B cell (primary cell): Measurements from ENCODE around the gene HS6ST3. TPM values are rescaled to one million over a fixed set of nuclear protein-coding genes. Genes with fewer than 3 reads are reported as not detected.

ENCODE experiments used
- ATAC-seq: fragments of 200-7000 bp; cut with Tn5 transposase; one replicate; pipeline ENCODE4 v1.10.0; 2021; ENCODE audit warnings: low read depth, mild to moderate bottlenecking, moderate number of reproducible peaks, moderate library complexity
- CTCF ChIA-PET: fragments of 350-600 bp; sonication (Branson Sonifier 250); formaldehyde crosslinking; loops from one replicate; lab custom pipeline; 2021; ENCODE audit warnings: antibody characterized with exemption, inconsistent platforms; lab: Charles Lee
- POLR2A ChIA-PET: fragments of 350-600 bp; sonication (Branson Sonifier 250); formaldehyde crosslinking; loops from one replicate; lab custom pipeline; 2021; ENCODE audit warnings: antibody characterized with exemption; lab: Charles Lee
- DNase-seq: peaks from one replicate; pipeline ENCODE4 v3.0.0; 2013
- H2AFZ ChIP-seq: 2 replicates; pipeline ENCODE4 v1.6.1; 2012; ENCODE audit warnings: mild to moderate bottlenecking, low read depth, low read length; ENCODE audit not compliant: insufficient read depth, poor library complexity, severe bottlenecking
- H3K27ac ChIP-seq, 2 donors: 1 replicate in 1 of 2; 2 replicates in 1 of 2; pipeline ENCODE4 v1.5.1; 2012 to 2013; ENCODE audit warnings: low read length in 2 of 2, mild to moderate bottlenecking in 2 of 2, moderate library complexity in 1 of 2
- H3K27me3 ChIP-seq, 4 experiments: fragments of 200-600 bp in 1 of 4; sonication (generic) in 1 of 4; replicated peaks in 1 of 4; 1 replicate in 2 of 4; 2 replicates in 2 of 4; pipeline versions ENCODE4 v1.6.1 to v1.7.0; 2013 to 2016; ENCODE audit warnings: low read length in 3 of 4, mild to moderate bottlenecking in 2 of 4, mixed read lengths in 1 of 4, moderate library complexity in 1 of 4; ENCODE audit not compliant: insufficient read depth in 4 of 4, control insufficient read depth in 3 of 4; ENCODE audit errors: control extremely low read depth in 1 of 4
- H3K36me3 ChIP-seq, 2 experiments: replicated peaks in 1 of 2; 1 replicate in 1 of 2; 2 replicates in 1 of 2; pipeline versions ENCODE4 v1.6.1 to v1.7.1; 2013; ENCODE audit warnings: low read length in 1 of 2; ENCODE audit not compliant: insufficient read depth in 2 of 2, control insufficient read depth in 1 of 2; ENCODE audit errors: control extremely low read depth in 1 of 2, extremely low read depth in 1 of 2
- H3K4me1 ChIP-seq, 2 donors: fragments of 200-600 bp in 1 of 2; sonication (generic) in 1 of 2; 1 replicate in 1 of 2; 2 replicates in 1 of 2; pipeline versions ENCODE4 v1.5.1 to v1.6.1; 2013 to 2017; ENCODE audit warnings: low read length in 2 of 2; ENCODE audit not compliant: control insufficient read depth in 2 of 2, insufficient read depth in 2 of 2
- H3K4me2 ChIP-seq: replicated peaks from 2 replicates; pipeline ENCODE3; 2012; ENCODE audit warnings: mild to moderate bottlenecking, low read depth, low read length; ENCODE audit not compliant: poor library complexity, severe bottlenecking
- H3K4me3 ChIP-seq, 5 experiments: fragments of 200-600 bp in 1 of 5; sonication (generic) in 1 of 5; 1 replicate in 3 of 5; 2 replicates in 2 of 5; pipeline versions ENCODE4 v1.5.1 to v1.7.0; 2011 to 2016; ENCODE audit warnings: low read length in 4 of 5, mild to moderate bottlenecking in 4 of 5, low read depth in 2 of 5, control low read depth in 1 of 5, moderate library complexity in 1 of 5; ENCODE audit not compliant: insufficient read depth in 1 of 5; ENCODE audit errors: control extremely low read depth in 1 of 5, extremely low read depth in 1 of 5
- H3K79me2 ChIP-seq: fragments of 200-600 bp; sonication (generic); one replicate; pipeline ENCODE4 v1.6.0; 2016; ENCODE audit warnings: low read length; ENCODE audit not compliant: control insufficient read depth, insufficient read depth
- H3K9ac ChIP-seq: fragments of 200-600 bp; sonication (generic); 2 replicates; pipeline ENCODE4 v1.6.1; 2017; ENCODE audit warnings: mild to moderate bottlenecking, low read length, moderate library complexity
- H3K9me3 ChIP-seq, 3 donors: one replicate each; pipeline versions ENCODE4 v1.6.1 to v1.7.1; 2013; ENCODE audit warnings: low read length in 2 of 3; ENCODE audit not compliant: control insufficient read depth in 2 of 3, insufficient read depth in 1 of 3; ENCODE audit errors: control extremely low read depth in 1 of 3
- H4K20me1 ChIP-seq: 2 replicates; pipeline ENCODE4 v1.6.0; 2012; ENCODE audit warnings: mild to moderate bottlenecking, low read length; ENCODE audit not compliant: insufficient read depth, control insufficient read depth, poor library complexity, severe bottlenecking
- H3K27ac Mint-ChIP-seq: one replicate; pipeline ENCODE4 v1.8.0; 2021; ENCODE audit warnings: mixed read lengths
- H3K27me3 Mint-ChIP-seq: one replicate; pipeline ENCODE4 v1.8.0; 2021; ENCODE audit warnings: mixed read lengths
- H3K4me1 Mint-ChIP-seq: one replicate; pipeline ENCODE4 v1.8.0; 2021; ENCODE audit warnings: mixed read lengths
- H3K4me3 Mint-ChIP-seq: one replicate; pipeline ENCODE4 v1.8.0; 2021; ENCODE audit warnings: mixed read lengths
- H3K9me3 Mint-ChIP-seq: one replicate; pipeline ENCODE4 v1.8.0; 2022; ENCODE audit warnings: mixed read lengths; ENCODE audit not compliant: insufficient read depth
- EZH2 ChIP-seq: IDR thresholded peaks from 2 replicates; pipeline ENCODE4 v1.6.1; 2012; ENCODE audit warnings: borderline replicate concordance, low read depth, mild to moderate bottlenecking, moderate library complexity, low read length; ENCODE audit not compliant: insufficient read depth, poor library complexity, severe bottlenecking
- whole genome bisulfite sequencing: methylation state at CpG from one replicate; pipeline ENCODE4 v1.1.5; 2013; ENCODE audit warnings: missing lambda C conversion rate; ENCODE audit not compliant: insufficient coverage; 5-methylcytosine and 5-hydroxymethylcytosine counted together
- intact Hi-C: fragments of 100-400 bp; cut with micrococcal nuclease; formaldehyde crosslinking; loops from one replicate; pipeline ENCODE4 v1.10.0; 2022
- polyA plus RNA-seq: library from polyadenylated mRNA; depleted of rRNA; stranded (reverse); fragments of >200 nt; gene quantifications from 2 replicates; pipeline ENCODE4 v1.2.3, GENCODE V29; 2012
- total RNA-seq, 2 donors: library from RNA; stranded (reverse); fragments of 120-200 nt in 1 of 2; gene quantifications; 1 replicate in 1 of 2; 2 replicates in 1 of 2; pipeline versions ENCODE4 v1.2.3 to v1.2.4, GENCODE V29; 2013 to 2022
- TF ChIP-seq, protein P1 (sequence below): fragments of 200-600 bp; IDR thresholded peaks from one replicate; pipeline ENCODE4 v1.8.0; 2022; ENCODE audit warnings: antibody characterized with exemption, mild to moderate bottlenecking

Gene HS6ST3
- total and polyA plus RNA-seq, 2 donors (not counting 1 experiment from before 2014, with no cell fraction given): not detected

DNA sequence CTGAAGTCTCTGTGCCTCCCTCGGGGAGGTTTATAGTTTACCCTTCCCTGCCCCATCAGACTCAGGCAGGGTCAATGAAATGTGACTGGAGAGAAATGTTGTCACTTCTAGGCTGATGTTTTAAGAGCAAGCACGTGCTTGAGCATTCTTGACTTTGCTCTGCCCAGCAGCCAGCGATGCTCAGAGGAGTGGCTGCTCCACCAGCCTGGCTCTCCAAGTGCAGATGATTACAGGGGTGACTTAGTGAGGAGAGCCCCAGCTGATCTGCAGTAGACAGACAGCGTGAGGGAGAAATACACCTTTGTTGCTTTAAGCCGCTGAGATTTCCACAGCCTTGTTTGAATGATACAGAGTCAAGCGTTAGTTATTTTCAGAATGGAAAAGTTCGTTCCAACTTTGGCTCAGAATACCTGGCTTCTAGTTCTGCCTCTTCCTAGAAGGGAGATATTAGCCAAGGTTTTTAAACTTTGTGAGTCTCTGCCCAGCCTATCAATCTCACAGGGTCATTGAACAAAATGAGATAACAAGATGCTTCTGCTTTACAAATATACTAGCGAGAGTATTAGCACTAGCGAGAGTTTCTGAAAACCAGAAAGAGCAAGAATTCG is 760.7 kb downstream of the HS6ST3 start:
- 90% methylated on average over 4 of the region's 10 CpGs for WGBS
- H3K9me3 Mint-ChIP-seq: no peaks in the 10 kb centered on the region
- CTCF ChIA-PET: no interaction called here
- DNase-seq (no peak), ATAC-seq (no peak)
- intact Hi-C loops: no loop called here
- H3K4me1 ChIP-seq: no peaks in the 10 kb centered on the region
- no peaks in the 10 kb centered on the region for H3K27me3 Mint-ChIP-seq
- no peak overlapping the region for H3K9ac ChIP-seq
- H3K4me1 Mint-ChIP-seq: no peaks in the 10 kb centered on the region
- H3K27me3 ChIP-seq: no peaks in the 10 kb centered on the region
- TF ChIP-seq, protein P1, sequence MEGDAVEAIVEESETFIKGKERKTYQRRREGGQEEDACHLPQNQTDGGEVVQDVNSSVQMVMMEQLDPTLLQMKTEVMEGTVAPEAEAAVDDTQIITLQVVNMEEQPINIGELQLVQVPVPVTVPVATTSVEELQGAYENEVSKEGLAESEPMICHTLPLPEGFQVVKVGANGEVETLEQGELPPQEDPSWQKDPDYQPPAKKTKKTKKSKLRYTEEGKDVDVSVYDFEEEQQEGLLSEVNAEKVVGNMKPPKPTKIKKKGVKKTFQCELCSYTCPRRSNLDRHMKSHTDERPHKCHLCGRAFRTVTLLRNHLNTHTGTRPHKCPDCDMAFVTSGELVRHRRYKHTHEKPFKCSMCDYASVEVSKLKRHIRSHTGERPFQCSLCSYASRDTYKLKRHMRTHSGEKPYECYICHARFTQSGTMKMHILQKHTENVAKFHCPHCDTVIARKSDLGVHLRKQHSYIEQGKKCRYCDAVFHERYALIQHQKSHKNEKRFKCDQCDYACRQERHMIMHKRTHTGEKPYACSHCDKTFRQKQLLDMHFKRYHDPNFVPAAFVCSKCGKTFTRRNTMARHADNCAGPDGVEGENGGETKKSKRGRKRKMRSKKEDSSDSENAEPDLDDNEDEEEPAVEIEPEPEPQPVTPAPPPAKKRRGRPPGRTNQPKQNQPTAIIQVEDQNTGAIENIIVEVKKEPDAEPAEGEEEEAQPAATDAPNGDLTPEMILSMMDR: no peak
- no peak for TF ChIP-seq EZH2
- H3K79me2 ChIP-seq: no peaks in the 10 kb centered on the region
- no peak overlapping the region for H3K4me3 Mint-ChIP-seq
- no peak overlapping the region for H3K4me2 ChIP-seq
- H3K9me3 ChIP-seq: peaks cover 0 to 11% (median 2%) of the 10 kb centered on the region in 3 donors
- POLR2A ChIA-PET: no interaction called here
- H3K27ac Mint-ChIP-seq: no peak overlapping the region
- H3K4me3 ChIP-seq: no peak overlapping the region
- H3K27ac ChIP-seq: no peak overlapping the region
- no peak overlapping the region for H2AFZ ChIP-seq
- no peaks in the 10 kb centered on the region for H3K36me3 ChIP-seq
- no peaks in the 10 kb centered on the region for H4K20me1 ChIP-seq

DNA sequence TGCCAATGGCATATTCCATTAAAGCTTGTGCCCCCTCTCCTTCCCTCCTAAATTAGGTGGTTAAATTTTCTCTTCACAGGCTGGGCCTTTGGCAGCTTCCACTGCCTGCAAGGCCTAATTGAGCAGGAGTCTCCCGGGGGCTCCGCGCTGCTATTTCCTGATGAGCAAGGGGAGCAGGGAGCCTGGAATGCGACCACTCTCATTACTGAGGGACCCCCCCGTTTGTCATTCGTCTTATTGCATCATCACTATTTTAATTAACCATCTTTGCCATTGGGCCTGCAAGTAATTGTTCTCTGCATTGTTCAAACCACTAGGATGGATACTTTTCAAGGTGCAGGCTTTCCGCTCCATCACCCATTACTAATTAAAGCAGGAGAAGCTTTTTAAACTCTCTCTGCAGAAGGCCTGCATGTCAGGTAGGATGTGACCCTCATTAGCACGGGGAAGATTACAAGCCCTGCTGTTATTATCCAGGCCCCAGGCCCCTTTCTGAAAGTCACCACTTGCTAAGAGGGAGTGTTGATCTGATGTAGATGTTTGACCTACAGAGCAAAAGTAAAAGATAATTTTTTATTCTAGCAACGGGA is 762.0 kb downstream of the HS6ST3 start:
- ChIA-PET POLR2A (no interaction called here), CTCF (no interaction called here)
- WGBS: 92% methylated on average over 6 of the region's 9 CpGs
- no peak overlapping the region for H3K27ac Mint-ChIP-seq
- no peak overlapping the region for H3K9ac ChIP-seq
- DNase-seq (no peak), ATAC-seq (no peak)
- H3K27me3 ChIP-seq: no peaks in the 10 kb centered on the region
- no peaks in the 10 kb centered on the region for H3K4me1 Mint-ChIP-seq
- H3K4me1 ChIP-seq: no peaks in the 10 kb centered on the region
- no peak overlapping the region for H3K4me2 ChIP-seq
- peaks cover 0 to 11% (median 2%) of the 10 kb centered on the region in 3 donors for H3K9me3 ChIP-seq
- no peaks in the 10 kb centered on the region for H3K36me3 ChIP-seq
- intact Hi-C loops: no loop called here
- no peak overlapping the region for H3K4me3 ChIP-seq
- no peaks in the 10 kb centered on the region for H3K79me2 ChIP-seq
- no peak overlapping the region for H3K4me3 Mint-ChIP-seq
- H3K9me3 Mint-ChIP-seq: no peaks in the 10 kb centered on the region
- no peaks in the 10 kb centered on the region for H3K27me3 Mint-ChIP-seq
- no peak overlapping the region for H2AFZ ChIP-seq
- H4K20me1 ChIP-seq: no peaks in the 10 kb centered on the region
- TF ChIP-seq, protein P1: no peak
- no peak for TF ChIP-seq EZH2
- no peak overlapping the region for H3K27ac ChIP-seq
